ENCODE results near the gene FAM174C. TPM values are rescaled to one million over a fixed set of nuclear protein-coding genes. Genes with fewer than 3 reads are reported as not detected.
A peak's percentile ranks its signal among the peaks of the same experiment; 100 is the strongest.
"Not testable (repeated sequence)": the region's sequence is repeated elsewhere in the genome, so short reads cannot be mapped to it uniquely, and the experiment has no call there.

Gene FAM174C
- total RNA-seq, 1 experiment from 2014 or later, result 85.2 TPM

- no TSS peak for BruUV-seq (replicated peaks)
- peak; percentile 51 for DNase-seq (ENCODE audit: unreplicated experiment)
- intact Hi-C loops (cut with micrococcal nuclease), result loop anchor here (1.0 kb wide), 1 partner anchor 21 kb away; no protein-coding TSS in a partner anchor
- Mint-ChIP-seq H3K36me3 (ENCODE audit: insufficient read depth, unreplicated experiment) (peaks cover 25% of the 10 kb centered on the region), H3K4me1 (ENCODE audit: insufficient read depth, unreplicated experiment) (peaks cover 10% of the 10 kb centered on the region), H3K27me3 (ENCODE audit: insufficient read depth, unreplicated experiment) (no peaks in the 10 kb centered on the region), H3K4me3 (ENCODE audit: unreplicated experiment) (peak overlapping the region; percentile 70), H3K9me3 (ENCODE audit: unreplicated experiment) (no peaks in the 10 kb centered on the region), H3K27ac (ENCODE audit: low read depth, unreplicated experiment) (no peak overlapping the region)
- ChIA-PET CTCF (interaction anchor here (0.6 to 4.7 kb wide), 15 partner anchors 8 to 692 kb away, joined by 3 to 144 read pairs (median 5); partner anchors contain the start of gene CIRBP), POLR2A (interaction anchor here (0.6 to 8.2 kb wide), 16 partner anchors 8 to 205 kb away, joined by 3 to 240 read pairs (median 6); partner anchors contain the start of genes ABCA7, CIRBP and FAM174C)
- TF ChIP-seq CTCF (IDR thresholded peaks at IDR 0.05; ENCODE audit: unreplicated experiment), result no peak
These were observed 30.5 kb upstream of the FAM174C start for GRCh38 chr19:1244693-1245451.

- H3K4me1 Mint-ChIP-seq (ENCODE audit: insufficient read depth, unreplicated experiment), result peaks cover 10% of the 10 kb centered on the region
- H3K4me3 Mint-ChIP-seq (ENCODE audit: unreplicated experiment), result no peak overlapping the region
- no peaks in the 10 kb centered on the region for H3K27me3 Mint-ChIP-seq (ENCODE audit: insufficient read depth, unreplicated experiment)
- BruUV-seq (replicated peaks), result no TSS peak
- H3K27ac Mint-ChIP-seq (ENCODE audit: low read depth, unreplicated experiment), result no peak overlapping the region
- no peak for TF ChIP-seq CTCF (IDR thresholded peaks at IDR 0.05; ENCODE audit: unreplicated experiment)
- DNase-seq (ENCODE audit: unreplicated experiment), result no peak
- H3K9me3 Mint-ChIP-seq (ENCODE audit: unreplicated experiment), result no peaks in the 10 kb centered on the region
- H3K36me3 Mint-ChIP-seq (ENCODE audit: insufficient read depth, unreplicated experiment), result peaks cover 27% of the 10 kb centered on the region
- intact Hi-C loops (cut with micrococcal nuclease), result no loop called here
- POLR2A ChIA-PET, result interaction anchor here (0.6 to 8.2 kb wide), 4 partner anchors 16 to 143 kb away, joined by 3 to 240 read pairs (median 22); partner anchors contain the start of genes CIRBP and FAM174C
- CTCF ChIA-PET, result interaction anchor here (0.6 to 4.7 kb wide), 4 partner anchors 17 to 691 kb away, joined by 3 to 144 read pairs (median 22); partner anchors contain the start of gene CIRBP
These were observed 29.7 kb upstream of the FAM174C start for GRCh38 chr19:1245494-1246264.

- H3K4me3 Mint-ChIP-seq (ENCODE audit: unreplicated experiment); H3K27me3 Mint-ChIP-seq (ENCODE audit: insufficient read depth, unreplicated experiment); H3K4me1 Mint-ChIP-seq (ENCODE audit: insufficient read depth, unreplicated experiment); H3K9me3 Mint-ChIP-seq (ENCODE audit: unreplicated experiment); DNase-seq (ENCODE audit: unreplicated experiment); H3K27ac Mint-ChIP-seq (ENCODE audit: low read depth, unreplicated experiment); BruUV-seq (replicated peaks); intact Hi-C loops (cut with micrococcal nuclease): not testable (repeated sequence)
- ChIA-PET POLR2A (interaction anchor here (1.4 to 8.2 kb wide), 2 partner anchors 21 to 37 kb away, joined by 3 to 240 read pairs; partner anchors contain the start of gene CIRBP), CTCF (interaction anchor here (0.6 to 4.7 kb wide), 3 partner anchors 12 to 606 kb away, joined by 3 to 144 read pairs (median 3); partner anchors contain the start of gene CIRBP)
- peaks cover 32% of the 10 kb centered on the region for H3K36me3 Mint-ChIP-seq (ENCODE audit: insufficient read depth, unreplicated experiment)
These were observed 28.9 kb upstream of the FAM174C start for GRCh38 chr19:1246265-1247087.

GRCh38 chr19:1247748-1248138 lies 27.6 kb upstream of the FAM174C start:
- intact Hi-C loops (cut with micrococcal nuclease), result no loop called here
- DNase-seq (ENCODE audit: unreplicated experiment), result no peak
- H3K36me3 Mint-ChIP-seq (ENCODE audit: insufficient read depth, unreplicated experiment), result peaks cover 40% of the 10 kb centered on the region
- H3K4me3 Mint-ChIP-seq (ENCODE audit: unreplicated experiment), result no peak overlapping the region
- no peak for TF ChIP-seq CTCF (IDR thresholded peaks at IDR 0.05; ENCODE audit: unreplicated experiment)
- no TSS peak for BruUV-seq (replicated peaks)
- peak overlapping the region; percentile 31 for H3K27ac Mint-ChIP-seq (ENCODE audit: low read depth, unreplicated experiment)
- POLR2A ChIA-PET, result interaction anchor here (8.2 kb wide), 1 partner anchor 19 kb away, joined by 240 read pairs; the partner anchor contains the start of gene CIRBP
- CTCF ChIA-PET, result interaction anchor here (4.7 kb wide), 1 partner anchor 20 kb away, joined by 144 read pairs; the partner anchor contains the start of gene CIRBP
- H3K27me3 Mint-ChIP-seq (ENCODE audit: insufficient read depth, unreplicated experiment), result no peaks in the 10 kb centered on the region
- H3K9me3 Mint-ChIP-seq (ENCODE audit: unreplicated experiment), result no peaks in the 10 kb centered on the region
- peaks cover 5% of the 10 kb centered on the region for H3K4me1 Mint-ChIP-seq (ENCODE audit: insufficient read depth, unreplicated experiment)
